Body of pancreas (tissue), 4 donors: ENCODE data around the gene KCNJ6.

Source experiments
- CTCF ChIP-seq, 7 experiments: fragments of 450-650 bp in 4 of 7; fragments of 200-600 bp in 3 of 7; sonication (generic) in 3 of 7; IDR thresholded peaks; one replicate each; pipeline ENCODE4 v1.5.1; 2016 to 2019; ENCODE audit warnings: antibody characterized with exemption in 7 of 7
- POLR2A ChIP-seq, 3 donors: fragments of 450-650 bp; IDR thresholded peaks; one replicate each; pipeline ENCODE4 v1.6.1; 2016; ENCODE audit warnings: antibody characterized with exemption in 3 of 3, mild to moderate bottlenecking in 2 of 3

GRCh38 chr21:37593740-37594471 is 322.4 kb downstream of the KCNJ6 start:
- TF ChIP-seq CTCF (IDR thresholded peaks at IDR 0.05) = no peak
- no peak for TF ChIP-seq POLR2A (IDR thresholded peaks at IDR 0.05)
